ENCODE measurements around the gene MPRIP.

MPRIP gene

GRCh38 chr17:17213775-17214174 is 171.5 kb downstream of the MPRIP start:
- DNase-seq (ENCODE audit: low spot score): no peak

- DNase-seq (ENCODE audit: low spot score): no peak
Observed at GRCh38 chr17:17214646-17215436, 172.6 kb downstream of the MPRIP start.

- DNase-seq (ENCODE audit: low spot score): no peak
Observed at GRCh38 chr17:17215575-17215974, 173.3 kb downstream of the MPRIP start.

- no peak for DNase-seq (ENCODE audit: low spot score)
Observed at GRCh38 chr17:17216236-17216635, 174.0 kb downstream of the MPRIP start.

- no peak for DNase-seq (ENCODE audit: low spot score)
Observed at GRCh38 chr17:17216776-17217175, 174.5 kb downstream of the MPRIP start.

GRCh38 chr17:17217995-17218394 is 175.7 kb downstream of the MPRIP start:
- DNase-seq (ENCODE audit: low spot score): no peak

- DNase-seq (ENCODE audit: low spot score): no peak
Observed at GRCh38 chr17:17220529-17220928, 178.3 kb downstream of the MPRIP start.

GRCh38 chr17:17221329-17221728 is 179.1 kb downstream of the MPRIP start:
- DNase-seq (ENCODE audit: low spot score): no peak

- no peak for DNase-seq (ENCODE audit: low spot score)
Observed at GRCh38 chr17:17223736-17224135, 181.5 kb downstream of the MPRIP start.

GRCh38 chr17:17224137-17224536 is 181.9 kb downstream of the MPRIP start:
- DNase-seq (ENCODE audit: low spot score): no peak

GRCh38 chr17:17225901-17226300 is 183.6 kb downstream of the MPRIP start:
- DNase-seq (ENCODE audit: low spot score): no peak

- DNase-seq (ENCODE audit: low spot score): no peak
Observed at GRCh38 chr17:17226451-17227265, 184.4 kb downstream of the MPRIP start.

- no peak for DNase-seq (ENCODE audit: low spot score)
Observed at GRCh38 chr17:17227608-17228520, 185.6 kb downstream of the MPRIP start.

- DNase-seq (ENCODE audit: low spot score): no peak
Observed at GRCh38 chr17:17228521-17229279, 186.4 kb downstream of the MPRIP start.

GRCh38 chr17:17229416-17230384 is 187.4 kb downstream of the MPRIP start:
- no peak for DNase-seq (ENCODE audit: low spot score)

GRCh38 chr17:17231621-17232302 is 189.5 kb downstream of the MPRIP start:
- DNase-seq (ENCODE audit: low spot score): no peak

GRCh38 chr17:17232303-17232621 is 190.0 kb downstream of the MPRIP start:
- no peak for DNase-seq (ENCODE audit: low spot score)

- DNase-seq (ENCODE audit: low spot score): peak; percentile 33
Observed at GRCh38 chr17:17235212-17236174, 193.2 kb downstream of the MPRIP start.

Measured in globus pallidus (tissue), 1 donor.